Stimulated activated CD8-positive, alpha-beta memory T cell treated with anti-CD3 and anti-CD28 coated beads, Interleukin-2, amount 100 ng/mL, for 48 hours (primary cell): Measurements from ENCODE around the gene SSC5D.

Source experiments
- DNase-seq, 2 donors: peaks; one replicate each; pipeline ENCODE4 v3.0.0-alpha.2; 2020; ENCODE audit warnings: low read depth in 2 of 2

Gene SSC5D

DNA sequence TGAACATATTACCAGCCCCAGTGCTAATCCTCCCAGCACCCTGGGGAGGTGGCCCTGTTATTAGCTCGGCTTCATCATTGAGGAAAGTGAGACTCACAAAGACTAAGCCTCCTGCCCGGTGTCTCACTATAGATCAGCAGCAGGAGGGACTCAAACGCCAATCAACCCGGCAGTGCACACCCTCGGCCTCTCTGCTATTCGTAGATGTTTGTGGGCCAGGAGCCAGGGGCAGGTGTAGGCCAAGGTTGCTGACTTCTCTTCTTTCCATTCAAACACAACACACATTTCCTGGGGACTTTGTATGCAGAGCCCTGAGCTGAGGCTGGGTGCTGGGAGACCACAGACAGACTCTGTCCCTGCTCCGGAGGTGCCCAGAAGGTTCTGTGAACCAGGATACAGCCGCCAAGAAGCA is 66.5 kb downstream of the SSC5D start:
- no peak for DNase-seq

DNA sequence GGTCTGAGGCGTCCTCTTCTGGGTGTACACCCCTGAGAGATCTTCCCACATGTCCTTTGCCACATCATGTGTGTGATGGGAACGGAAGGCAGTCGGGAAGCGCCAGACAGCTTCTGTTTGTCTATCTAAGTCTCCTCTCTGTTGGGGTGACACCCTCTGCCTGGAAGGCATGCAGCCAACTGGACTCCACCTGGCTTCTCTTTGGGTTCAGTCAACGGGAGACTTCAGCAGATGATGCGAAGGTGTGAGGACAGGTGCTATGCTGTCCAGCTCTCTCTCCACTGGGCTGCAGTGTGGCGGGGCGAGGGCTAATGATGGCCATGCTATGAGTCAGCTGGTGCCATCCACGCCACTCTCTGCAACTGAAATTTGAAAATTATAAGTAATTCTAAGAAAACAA is 71.4 kb downstream of the SSC5D start:
- DNase-seq, result no peak

DNA sequence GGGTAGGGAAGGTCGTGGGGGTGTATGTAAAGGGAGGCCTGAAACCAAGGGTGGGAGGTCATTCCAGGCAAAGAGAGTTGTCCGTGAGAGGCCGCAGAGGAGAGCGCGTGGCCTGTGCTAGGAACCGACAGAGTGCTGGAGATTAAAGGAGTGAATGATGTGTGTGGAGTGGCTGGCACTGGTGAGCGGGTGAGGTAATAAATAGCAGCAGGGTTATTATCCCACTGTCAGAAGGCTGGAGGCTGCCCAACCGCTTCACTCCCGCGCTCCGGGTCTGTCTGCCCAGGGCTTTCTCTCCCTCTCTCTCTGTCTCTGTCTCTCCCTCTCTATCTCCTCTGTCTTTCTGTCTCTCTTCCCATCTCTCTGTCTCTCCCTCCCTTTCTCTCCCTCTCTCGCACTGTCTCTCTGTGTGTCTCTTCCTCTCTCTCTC is 75.0 kb downstream of the SSC5D start:
- DNase-seq, result no peak

DNA sequence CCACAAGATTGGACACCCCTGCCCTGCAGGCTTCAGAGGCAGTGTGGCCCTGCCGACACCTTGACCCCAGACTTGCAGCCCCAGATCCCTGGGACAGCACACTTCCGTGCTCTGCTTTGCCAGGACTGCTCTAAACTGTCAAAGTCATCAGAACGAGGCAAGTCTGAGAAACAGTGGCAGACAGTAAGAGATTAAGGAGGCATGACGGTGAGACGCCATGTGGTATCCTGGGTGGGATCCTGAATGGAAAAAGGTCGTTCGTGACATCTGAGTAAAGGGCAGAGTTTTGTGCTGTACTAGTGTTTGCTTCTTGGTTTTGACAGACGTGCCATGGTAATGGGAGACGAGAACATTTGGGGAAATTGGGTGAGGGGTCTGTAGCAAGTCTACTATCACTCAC is 78.6 kb downstream of the SSC5D start:
- DNase-seq, result no peak

DNA sequence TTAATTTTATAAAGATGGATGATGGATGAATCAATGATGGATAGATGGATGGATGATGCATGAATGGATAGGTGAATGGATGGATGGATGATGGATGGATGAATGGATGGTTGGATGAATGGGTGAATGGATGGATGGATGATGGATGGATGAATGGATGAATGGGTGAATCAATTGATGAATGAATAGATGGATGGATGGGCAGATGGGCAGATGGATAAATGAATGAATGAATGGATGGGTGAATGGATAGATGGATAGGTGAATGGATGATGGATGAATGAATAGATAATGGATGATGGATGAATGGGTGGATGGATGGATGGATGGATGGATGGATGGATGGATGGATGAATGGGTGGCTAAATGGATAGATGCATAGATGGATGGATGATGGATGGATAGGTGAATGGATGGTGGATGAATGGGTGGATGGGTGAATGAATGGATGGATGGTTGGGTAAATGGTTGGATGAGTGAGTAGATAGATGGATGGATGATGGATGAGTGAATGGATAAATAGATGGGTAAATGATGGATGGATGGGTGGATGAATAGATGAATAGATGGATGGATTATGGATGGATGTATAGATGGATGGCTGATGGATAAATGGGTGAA is 79.6 kb downstream of the SSC5D start:
- no peak for DNase-seq
